NCI-H2107 (cell line): ENCODE results near the gene CCDC40.
"Not testable (repeated sequence)": the region's sequence is repeated elsewhere in the genome, so short reads cannot be mapped to it uniquely, and the experiment has no call there.

Experiments
- DNase-seq: peaks from one replicate; lab custom pipeline; 2025; lab: John Stamatoyannopoulos, UW

Gene CCDC40, protein sequence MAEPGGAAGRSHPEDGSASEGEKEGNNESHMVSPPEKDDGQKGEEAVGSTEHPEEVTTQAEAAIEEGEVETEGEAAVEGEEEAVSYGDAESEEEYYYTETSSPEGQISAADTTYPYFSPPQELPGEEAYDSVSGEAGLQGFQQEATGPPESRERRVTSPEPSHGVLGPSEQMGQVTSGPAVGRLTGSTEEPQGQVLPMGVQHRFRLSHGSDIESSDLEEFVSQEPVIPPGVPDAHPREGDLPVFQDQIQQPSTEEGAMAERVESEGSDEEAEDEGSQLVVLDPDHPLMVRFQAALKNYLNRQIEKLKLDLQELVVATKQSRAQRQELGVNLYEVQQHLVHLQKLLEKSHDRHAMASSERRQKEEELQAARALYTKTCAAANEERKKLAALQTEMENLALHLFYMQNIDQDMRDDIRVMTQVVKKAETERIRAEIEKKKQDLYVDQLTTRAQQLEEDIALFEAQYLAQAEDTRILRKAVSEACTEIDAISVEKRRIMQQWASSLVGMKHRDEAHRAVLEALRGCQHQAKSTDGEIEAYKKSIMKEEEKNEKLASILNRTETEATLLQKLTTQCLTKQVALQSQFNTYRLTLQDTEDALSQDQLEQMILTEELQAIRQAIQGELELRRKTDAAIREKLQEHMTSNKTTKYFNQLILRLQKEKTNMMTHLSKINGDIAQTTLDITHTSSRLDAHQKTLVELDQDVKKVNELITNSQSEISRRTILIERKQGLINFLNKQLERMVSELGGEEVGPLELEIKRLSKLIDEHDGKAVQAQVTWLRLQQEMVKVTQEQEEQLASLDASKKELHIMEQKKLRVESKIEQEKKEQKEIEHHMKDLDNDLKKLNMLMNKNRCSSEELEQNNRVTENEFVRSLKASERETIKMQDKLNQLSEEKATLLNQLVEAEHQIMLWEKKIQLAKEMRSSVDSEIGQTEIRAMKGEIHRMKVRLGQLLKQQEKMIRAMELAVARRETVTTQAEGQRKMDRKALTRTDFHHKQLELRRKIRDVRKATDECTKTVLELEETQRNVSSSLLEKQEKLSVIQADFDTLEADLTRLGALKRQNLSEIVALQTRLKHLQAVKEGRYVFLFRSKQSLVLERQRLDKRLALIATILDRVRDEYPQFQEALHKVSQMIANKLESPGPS

DNA sequence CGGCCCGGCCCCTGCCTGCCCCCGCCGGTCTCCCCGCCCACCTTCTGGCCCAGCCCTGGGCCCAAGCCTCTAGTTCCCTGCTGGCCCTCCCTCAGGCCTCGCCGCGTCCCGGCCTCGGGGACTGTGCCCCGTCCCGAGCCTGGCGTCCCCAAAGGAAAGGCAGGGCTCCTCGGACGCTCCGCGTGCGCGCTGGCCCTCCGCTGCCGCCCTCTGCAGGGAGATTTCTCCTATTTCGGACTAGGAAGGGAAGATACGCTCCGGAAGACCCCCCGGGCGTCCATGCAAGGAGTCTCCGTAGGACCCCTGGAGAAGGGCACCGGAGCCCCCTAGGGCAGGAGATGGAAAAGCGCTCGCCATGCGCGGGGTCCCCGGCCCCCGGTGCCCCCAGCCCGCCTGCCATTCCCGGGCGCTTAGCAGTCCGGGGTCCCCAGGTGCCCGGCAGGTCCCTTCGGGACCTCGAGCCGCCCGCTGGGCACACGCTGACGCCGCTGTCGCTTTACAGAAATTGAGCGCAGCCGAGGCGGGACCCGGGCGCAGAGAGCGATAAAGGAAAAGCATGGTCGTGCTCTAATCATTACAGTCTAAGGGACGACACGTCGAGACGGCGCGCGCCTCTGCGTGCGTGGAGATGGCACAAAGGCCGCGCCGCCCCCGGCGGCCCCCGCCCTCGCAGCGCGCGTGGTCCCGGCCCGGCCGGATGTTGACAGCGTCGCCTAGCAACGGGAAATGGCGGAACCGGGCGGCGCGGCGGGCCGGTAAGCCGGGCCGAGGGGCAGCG is at the start of gene CCDC40:
Gene CCDC40 (plus strand): TSS at position 706 of the 778 bp plus-strand sequence. CDS start 21 bp downstream, at position 727.
- DNase-seq: peak; percentile 58

DNA sequence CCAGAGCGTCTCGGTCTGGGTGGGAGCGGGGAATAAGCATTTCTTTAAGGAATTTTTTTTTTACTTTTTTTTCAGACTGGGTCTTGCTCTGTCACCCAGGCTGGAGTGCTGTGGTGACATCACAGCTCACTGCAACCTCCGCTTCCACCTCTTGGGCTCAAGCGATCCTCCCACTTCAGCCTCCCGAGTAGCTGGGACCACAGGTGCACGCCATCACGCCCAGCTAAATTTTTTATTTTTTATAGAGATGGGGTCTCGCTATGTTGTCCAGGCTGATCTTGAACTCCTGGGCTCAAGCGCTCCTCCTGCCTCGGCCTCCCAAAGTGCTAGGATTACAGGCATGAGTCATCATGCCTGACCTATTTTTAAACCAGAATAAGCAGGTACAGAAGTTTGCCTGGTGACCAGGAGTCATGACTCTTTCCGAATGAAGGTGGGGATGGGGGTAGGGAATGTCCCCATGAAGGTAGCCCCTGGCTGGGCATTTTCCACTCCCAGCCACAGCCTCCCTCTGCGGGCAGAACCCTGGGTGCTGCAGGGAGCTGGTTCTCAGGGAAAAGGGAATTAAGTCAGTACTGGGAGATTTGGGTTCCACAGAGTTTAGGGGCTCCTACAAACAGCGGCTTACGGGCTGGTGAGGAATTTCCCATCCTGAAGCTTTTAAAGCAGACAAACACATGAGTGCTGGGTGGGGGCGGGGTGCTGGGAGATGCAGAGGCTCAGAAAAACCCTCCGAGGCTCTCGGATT is 49.1 kb upstream of the CCDC40 start:
- DNase-seq: no peak

DNA sequence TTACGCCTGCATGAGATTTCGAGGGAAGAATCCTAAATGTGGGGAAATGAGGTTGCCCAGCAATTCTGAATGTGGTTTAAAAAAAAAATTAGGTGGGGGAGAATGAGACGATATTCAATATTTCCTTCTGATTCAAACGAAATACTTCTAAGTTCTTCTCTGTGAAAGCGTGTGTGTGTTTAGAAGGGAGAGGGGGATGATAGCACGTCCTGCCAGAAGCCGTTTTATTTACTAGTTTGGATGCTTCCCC is 48.6 kb upstream of the CCDC40 start:
- DNase-seq: no peak

DNA sequence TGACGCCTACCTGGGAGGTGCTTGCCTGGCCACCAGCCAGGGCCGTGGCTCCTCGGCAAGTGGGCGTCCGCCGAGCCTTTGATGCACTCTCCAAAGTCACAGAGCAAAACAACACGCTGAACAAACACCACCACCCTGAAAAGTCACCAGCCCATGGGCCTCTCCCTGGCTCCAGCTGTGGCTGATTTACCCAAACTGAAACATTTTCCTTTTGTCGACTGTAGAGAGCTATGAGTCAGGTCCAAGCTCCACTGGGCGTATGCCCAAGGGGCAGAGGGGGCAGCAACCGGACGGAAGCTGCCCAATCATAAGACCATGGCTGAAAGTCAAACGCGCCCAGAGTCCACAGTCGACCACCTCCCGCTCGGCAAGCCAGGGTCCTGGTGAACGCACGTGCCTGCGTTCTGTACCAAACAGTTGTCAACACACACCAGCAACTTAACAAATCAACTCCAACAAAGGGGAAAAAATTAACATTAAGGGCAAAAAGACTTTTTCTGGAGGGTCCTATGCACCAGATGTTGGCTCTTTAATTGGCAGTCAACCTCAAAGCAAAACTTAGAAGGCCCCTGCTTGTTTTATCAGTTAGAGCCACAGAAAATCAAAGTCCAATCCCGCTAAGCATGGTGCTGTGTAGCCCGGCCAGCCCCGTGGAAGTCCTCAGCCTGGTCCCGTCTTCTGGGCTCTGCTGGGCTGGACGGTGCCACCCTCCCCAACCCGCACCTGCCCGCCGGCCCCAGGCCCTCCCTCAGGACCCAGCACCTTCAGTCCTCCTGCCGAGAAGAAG is 48.1 kb upstream of the CCDC40 start:
- DNase-seq: peak; percentile 38

DNA sequence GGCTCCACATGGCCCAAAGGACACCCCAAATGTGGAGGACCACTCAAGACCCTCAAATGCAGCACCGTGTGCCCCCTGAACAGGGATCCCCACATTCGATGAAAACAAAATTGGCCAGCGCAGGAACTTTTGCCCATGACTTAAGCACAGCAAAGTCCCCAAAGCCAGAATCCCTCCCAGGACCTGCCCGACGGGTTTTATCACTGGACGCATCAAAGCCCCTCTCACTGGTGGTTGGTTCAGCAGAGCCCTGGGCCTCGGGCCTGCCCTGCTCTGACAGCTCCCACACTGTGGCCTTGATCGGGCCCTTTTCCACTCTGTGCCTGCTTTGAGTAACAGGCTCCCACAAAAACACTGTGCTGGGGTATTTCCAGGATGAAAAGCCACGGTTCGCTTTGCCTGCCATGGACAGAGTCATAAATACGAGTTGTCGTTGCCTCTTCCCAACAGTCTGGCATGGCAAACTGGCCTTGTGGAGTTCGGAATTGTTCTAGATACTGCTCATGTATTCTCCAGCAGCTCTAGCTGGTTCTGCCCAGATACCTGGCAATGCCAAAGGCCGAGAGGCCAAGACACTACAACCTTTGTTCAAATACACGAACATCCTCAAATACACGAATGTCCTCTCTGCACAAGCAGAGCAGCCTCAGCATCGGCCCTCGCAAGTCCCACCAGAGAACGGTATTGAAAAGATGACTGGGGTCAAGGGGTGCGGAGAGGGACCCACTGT is 47.2 kb upstream of the CCDC40 start:
- no peak for DNase-seq

DNA sequence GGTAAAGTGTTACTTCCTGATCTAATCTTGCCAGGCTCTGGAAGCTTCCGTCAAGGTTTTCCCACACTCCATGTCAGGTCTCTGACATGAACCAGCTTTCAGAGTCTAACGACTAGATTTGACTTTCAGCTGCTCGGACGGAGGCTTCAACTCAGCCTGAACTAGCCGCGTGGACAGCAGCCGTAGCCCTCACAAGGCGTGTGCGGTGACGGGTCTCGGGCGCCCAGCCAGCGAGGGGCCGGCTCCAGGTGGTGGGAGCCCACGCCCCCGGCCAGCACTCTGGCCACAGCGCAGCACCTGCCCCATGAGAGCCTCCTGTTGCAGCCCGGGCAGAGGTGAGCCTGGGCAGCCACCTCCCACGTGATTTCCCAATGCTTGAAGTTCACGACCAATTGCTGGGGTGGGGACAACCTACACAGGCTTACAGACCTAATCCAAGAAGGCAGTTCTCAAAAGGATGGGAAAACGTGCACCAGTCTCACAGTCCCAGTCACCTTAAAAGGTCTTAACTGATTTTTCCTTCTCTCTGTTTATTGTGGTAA is 46.3 kb upstream of the CCDC40 start:
- DNase-seq: no peak

DNA sequence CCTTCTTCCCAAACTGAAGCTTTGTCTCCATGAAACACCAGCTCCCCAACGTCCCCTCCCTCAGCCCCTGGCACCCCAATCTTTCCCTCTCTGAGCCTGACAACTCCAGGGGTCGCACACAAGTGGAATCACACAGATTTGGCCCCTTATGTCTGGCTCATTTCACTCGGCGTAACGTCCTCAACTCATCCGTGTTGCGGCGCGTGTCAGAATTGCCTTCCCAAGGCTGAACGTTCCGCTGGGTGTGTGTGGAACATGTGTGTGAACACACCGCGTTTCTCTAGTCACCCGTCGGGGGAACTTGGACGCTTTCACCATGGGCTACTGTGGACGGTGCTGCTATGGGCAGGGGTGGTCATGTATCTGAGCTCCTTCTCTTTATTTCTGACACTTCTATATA is 45.7 kb upstream of the CCDC40 start:
- DNase-seq: no peak

DNA sequence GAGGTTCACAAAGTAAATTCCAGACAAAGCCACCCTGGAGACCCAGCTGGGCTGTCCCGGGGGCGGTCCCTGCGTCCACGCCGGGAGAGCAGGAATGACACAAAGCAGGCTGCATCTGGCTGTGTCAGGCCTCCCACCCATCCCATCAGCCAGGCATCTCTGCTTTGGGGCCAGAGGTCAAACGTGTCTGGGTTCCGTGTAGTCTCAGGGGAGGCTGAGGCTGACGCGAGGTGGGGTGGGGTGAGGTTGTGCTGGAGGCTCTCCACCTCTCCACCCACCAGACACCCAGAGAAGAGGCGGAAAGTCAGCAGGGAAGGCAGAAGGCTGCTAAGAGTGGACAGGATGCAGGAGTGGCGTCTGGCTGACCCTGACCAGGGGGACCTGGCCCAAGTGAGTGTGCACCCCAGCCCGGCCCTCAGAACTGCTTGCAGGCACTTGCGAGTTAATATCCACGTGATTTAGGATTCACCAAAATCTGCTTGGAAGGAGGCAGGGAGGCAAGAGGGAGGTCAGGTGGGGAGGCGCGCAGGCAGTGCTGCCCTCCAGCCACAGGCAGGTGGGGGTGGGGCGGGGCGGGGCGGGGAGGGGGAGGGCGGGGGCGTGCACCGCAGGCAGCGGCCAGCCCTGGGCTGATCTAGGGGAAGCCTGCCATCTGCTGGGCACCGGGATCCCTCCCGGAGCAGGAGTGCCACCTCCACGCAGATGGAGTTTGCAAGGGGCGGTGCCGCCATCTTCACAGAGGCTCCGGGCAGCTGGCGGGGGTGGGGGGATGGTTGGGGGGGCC is 45.1 kb upstream of the CCDC40 start:
- peak; percentile 52 for DNase-seq

DNA sequence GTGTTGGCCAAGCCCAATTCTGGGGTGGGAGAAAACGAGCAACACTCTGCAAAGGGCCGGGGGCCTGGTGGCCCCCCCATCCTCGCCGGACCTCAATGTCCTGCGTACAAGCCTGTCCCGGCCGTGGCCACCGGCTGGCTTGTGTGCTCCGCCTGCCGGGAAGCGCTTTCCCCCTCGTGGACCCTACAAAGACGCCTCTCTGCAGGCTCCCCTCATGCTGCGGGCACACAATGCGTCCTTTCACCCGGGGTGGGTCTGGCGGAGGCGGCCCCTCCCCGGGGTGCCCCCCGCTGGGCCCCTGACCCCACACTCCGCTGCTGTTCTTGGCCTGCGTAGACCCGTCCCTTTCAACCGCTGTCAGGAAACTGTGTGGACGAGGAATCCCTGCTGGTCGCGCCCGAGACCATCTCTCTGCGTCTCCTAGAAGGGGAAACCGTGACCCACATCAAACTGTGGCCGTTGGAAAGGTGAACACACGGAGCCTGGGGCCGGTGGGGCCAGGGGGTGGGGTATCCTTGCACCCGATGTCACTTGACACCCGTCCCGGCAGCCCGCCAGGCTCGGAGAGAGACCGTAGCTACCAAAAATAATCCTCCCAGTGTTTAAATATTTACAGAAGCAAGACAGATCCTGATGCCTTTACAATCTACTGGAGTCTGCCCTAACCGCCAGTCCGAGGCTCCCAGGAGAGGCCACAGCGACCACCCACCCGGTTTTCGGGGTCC is 44.4 kb upstream of the CCDC40 start:
- no peak for DNase-seq

DNA sequence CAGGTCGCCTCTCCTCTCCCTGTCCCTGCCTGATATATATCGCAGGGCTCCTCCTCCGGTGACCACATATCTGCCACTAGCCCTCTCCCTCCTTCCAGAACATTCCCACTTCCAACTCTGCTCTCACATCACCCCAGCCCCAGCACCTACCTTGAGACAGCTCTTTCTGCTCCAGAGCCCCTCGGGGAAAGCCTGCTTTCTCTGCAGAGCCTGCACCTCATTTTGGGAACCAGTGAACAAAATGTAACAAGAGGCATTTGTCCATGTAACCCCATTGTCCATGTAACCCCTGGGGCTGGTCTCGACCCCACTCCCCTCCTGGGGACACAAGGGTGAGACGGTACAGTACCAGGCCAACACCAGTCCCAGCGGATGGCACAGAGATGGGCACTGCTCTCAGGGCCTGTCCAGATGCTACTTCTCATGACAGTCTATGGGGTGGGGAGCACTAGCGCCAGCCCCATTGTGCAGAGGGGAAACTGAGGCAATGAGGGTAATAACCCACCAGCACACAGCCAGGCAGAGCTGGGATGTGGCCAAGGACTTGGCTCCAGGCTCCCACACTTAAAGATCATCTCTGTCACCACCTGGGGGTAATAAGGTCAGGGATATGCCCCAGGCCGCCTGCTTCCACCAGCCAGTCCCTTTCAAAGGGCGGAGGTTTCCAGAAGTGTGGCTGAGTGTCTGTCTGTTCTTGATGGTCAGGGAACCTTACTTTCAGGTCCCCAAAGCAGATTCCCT is 43.6 kb upstream of the CCDC40 start:
- DNase-seq: no peak

DNA sequence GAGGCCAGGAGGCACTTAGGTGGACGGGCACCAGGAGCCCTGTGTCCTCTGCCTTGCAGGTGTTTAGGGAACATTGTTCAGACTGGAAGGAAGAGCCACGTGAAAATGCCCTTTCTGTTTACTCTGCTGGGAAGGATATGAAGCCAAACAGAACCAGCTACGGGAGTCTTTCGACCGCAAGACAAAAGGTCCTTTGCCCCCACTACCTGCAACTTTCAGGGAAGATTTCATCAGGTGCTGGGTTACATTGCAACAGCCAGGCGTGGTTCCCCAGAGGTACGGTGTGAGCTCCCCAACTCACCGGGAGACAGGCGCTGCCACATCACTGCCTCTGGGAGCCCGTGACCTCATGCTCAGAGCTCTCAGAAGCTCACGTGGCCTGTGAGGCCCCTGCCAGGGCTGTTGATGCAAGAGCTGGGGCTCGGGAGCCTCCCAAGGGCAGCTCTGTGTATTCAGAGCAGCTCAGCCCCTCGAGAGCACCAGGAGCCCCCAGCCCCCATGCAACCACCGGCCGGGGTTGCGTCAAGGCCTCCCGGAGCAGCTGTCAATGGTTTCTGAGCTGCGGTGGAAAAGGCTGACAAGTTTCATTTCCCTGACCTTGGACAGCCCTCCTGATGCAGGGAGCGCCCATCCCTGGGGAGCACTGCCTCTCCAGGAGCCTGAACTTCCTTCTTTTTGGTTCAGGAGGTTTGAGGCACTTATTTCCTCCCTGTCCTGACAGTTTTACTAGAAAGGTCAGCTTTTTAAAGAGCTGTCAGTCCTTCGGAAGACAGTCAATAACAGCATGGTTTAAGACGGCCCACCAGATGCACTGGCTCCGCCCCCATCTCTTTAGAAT is 42.8 kb upstream of the CCDC40 start:
- DNase-seq: peak; percentile 86

DNA sequence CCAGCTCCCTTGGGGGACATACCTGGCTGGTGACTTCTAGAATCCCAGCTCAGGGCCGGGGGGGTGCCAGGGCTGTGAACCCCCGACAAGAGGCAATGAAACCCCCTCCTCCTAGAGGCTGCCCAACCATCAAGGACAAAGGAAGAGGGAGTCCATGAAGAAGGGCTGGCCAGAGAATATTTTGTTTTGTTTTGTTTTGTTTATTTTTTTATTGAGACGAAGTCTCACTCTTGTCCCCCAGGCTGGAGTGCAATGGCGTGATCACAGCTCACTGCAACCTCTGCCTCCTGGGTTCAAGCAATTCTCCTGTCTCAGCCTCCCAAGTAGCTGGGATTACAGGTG is 42.2 kb upstream of the CCDC40 start:
- DNase-seq: not testable (repeated sequence)

DNA sequence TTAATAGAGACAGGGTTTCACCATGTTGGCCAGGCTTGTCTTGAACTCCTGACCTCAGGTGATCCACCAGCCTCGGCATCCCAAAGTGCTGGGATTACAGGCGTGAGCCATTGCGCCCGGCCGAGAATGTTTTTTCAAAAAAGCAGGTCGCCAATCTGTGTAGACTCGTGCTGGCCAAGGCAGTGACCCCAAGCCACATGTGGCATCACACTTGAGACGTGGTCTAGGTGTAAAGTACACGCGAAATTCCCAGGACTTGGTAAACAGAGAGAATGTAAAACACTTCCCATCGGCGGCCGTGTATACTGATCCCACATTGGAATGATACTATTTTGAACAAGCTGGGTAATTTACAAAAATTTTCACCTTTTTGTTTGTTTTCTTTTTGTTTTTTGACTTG is 41.8 kb upstream of the CCDC40 start:
- no peak for DNase-seq

DNA sequence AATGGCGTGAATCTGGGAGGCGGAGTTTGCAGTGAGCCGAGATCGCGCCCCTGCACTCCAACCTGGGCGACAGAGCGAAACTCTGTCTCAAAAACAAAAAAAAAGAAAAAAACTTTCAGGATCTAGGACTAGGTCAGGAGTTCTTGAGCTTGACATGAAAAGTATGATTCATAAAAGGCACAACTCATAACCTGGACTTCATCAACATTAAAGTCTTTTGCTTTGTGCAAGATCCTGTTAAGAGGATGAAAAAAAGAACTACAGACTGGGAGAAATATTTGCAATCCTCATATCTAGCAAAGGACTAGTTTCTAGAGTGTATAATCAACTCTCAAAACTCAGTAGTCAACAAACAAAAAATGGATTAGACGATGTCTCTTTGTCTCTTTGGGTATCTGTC is 40.7 kb upstream of the CCDC40 start:
- no peak for DNase-seq

DNA sequence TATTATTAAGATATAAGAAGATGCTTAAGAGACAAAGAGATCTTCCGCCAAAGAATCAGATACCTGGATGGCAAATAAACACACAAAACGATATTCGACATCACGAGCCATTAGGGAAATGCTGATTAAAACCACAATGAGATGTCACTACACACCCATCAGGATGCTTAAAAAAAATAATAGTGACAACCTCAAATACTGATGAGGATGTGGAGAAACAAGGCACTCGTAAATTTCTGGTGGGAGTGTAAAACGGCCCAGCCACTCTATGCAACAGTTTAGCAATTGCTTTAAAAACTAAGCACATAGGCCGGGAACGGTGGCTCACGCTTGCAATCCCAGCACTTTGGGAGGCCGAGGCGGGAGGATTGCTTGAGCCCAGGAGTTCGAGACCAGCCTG is 40.2 kb upstream of the CCDC40 start:
- DNase-seq: no peak

DNA sequence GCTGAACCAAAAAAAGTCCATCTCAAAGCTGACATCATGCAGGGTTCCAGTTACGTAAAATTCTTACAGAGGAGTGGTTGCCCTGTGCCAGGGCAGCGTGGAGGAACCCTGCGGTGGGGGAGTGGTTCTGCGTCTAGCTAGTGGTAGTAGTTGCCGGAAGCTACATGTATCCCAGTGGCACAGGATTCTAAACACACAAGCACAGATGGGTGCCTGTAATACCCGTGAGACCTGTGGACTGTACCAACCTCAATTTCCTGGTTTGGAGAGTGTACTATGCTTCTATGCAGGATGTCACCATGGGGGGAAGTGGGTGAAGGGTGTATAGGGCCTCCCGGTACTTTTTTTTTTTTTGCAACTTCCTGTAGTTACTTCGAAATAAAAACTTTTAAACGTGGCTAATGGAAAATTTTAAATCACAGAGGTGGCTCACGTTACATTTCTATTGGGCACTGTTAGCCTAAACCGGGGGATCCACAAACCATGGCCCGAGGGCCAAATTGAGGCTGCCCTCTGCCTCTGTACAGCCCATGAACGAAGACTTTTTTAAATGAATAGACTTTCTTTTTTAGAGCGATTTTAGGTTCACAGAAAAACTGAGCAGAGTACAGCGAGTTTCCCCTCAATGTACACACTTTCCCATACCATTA is 39.3 kb upstream of the CCDC40 start:
- DNase-seq: no peak
